GM18505 (cell line): ENCODE measurements around the gene IGFLR1.

ENCODE experiments used
- ATAC-seq: cut with Tn5 transposase; IDR thresholded peaks from one replicate; pipeline ENCODE4 v1.9.1; 2021; ENCODE audit not compliant: unreplicated experiment
- POLR2A ChIP-seq: IDR thresholded peaks from 4 replicates; pipeline ENCODE4 v1.6.1; 2011; ENCODE audit warnings: borderline replicate concordance; ENCODE audit not compliant: insufficient read depth, insufficient read length; ENCODE audit errors: extremely low read depth

IGFLR1 gene

DNA sequence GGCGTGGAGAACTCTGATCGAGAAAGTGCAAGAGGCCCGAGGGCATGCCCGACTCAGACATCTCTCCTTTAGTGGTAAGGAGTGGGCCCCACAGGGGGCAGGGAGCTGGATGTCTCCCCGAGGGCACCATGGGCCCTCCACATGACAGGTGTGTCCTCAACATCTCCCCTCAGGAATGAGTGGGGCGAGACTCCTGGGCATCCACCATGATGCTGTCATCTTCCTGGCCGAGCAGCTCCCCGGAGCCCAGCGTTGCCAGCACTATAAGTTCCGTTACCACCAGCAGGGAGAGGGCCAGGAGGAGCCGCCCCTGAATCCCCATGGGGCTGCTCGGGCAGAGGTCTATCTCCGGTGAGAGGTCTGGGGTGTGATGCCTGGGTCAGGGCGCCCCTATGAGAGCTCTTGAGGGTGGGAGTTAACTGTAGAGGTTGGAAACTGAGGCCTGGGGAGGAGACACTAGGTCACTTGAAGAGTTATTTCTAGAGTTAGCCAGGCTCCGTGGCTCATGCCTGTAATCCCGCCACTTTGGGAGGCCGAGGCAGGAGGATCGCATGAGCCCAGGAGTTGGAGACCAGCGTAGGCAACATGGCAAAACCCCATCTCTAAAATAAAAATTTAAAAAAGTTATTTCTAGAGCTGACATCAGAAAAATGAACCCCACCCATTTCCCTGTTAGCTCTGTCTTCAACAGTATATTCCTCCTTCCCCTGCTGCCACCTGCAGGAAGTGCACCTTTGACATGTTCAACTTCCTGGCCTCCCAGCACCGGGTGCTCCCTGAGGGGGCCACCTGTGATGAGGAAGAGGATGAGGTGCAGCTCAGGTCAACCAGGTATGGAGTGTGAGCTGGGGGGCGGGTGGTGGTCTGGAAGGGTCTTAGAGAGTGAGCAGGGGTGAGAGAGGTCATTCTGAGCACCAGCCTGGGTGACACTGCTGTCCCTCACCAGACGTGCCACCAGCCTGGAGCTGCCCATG, 5.1 kb downstream of the IGFLR1 start:
- ATAC-seq: no peak
- TF ChIP-seq POLR2A: peak; percentile 12

DNA sequence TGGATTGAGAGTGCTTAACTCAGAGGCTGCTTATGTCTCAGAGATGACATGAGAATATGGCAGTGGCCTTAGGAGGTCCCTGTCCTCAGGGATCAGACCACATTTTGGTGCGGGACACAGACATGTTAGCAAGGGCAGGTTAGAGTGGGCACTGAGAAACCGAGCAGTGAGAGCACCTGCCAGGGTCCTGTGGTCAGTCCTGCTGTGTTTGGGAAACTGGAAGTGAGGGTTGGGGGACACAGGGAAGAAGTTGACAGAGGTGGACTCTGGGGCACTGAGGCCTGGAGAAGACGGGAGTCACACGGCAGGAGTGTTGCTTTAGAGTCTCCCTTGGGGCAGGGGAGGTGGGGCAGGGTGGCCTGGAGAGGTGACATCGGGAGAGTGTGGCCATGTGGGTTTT, 7.4 kb downstream of the IGFLR1 start:
- ATAC-seq: no peak
- no peak for TF ChIP-seq POLR2A

DNA sequence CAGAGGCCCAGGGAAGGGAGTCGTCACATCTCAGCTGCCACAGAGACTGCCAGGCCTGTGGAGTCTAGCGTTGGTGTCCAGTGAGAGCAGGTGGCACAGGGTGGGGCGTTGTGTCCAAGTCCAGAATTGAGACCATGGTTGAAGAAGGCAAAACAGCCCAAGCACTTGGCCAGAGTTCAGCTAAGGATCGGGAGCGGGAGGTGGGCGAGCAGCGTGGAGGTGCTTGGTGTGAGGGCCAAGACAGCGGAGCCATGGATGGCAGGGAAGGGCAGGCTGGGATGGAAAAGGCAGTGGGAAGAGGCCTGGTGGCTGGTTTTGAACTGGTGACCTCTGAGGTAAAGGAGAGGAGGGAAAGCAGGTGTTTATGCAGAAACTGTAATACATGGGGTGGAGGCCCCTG, 8.0 kb downstream of the IGFLR1 start:
- no peak for TF ChIP-seq POLR2A
- ATAC-seq: no peak

DNA sequence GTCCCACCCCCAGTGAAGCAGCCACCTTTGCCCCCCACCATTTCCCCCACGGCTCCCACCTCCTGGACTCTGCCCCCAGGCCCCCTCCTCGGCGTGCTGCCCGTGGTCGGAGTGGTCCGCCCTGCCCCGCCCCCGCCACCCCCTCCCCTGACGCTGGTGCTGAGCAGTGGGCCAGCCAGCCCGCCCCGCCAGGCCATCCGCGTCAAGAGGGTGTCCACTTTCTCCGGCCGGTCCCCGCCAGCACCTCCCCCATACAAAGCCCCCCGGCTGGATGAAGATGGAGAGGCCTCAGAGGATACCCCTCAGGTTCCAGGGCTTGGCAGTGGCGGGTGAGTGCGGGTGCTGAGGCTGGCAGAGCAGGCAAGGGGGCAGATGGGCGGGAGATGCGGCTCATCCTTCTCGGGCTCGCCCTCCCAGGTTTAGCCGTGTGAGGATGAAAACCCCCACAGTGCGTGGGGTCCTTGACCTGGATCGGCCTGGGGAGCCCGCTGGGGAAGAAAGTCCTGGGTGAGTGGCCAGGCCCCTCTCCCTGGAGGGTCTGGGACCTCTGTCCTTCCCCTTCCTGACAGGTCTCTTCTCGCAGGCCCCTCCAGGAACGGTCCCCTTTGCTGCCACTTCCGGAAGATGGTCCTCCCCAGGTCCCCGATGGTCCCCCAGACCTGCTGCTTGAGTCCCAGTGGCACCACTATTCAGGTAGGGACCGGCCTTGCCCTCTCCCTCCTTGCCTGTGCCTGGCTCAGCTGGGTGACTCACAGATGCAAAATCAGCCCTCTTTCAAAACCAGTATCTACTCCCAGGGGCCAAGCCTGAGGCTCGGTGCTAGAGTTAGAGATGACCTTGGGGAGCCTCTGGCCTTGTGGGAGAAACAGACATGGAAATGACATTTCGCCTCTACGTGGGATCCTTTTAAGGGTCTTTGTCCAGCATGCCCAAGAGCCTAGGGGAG, 8.8 kb downstream of the IGFLR1 start:
- no peak for ATAC-seq
- TF ChIP-seq POLR2A: no peak

GRCh38 chr19:35732540-35733179, 9.6 kb downstream of the IGFLR1 start:
- no peak for TF ChIP-seq POLR2A
- no peak for ATAC-seq

- no peak for ATAC-seq
- no peak for TF ChIP-seq POLR2A
Measured at GRCh38 chr19:35731779-35732405, 10.4 kb downstream of the IGFLR1 start.

- no peak for ATAC-seq
- TF ChIP-seq POLR2A: no peak
Measured at GRCh38 chr19:35731353-35731752, 10.9 kb downstream of the IGFLR1 start.

- TF ChIP-seq POLR2A: no peak
Measured at GRCh38 chr19:35730326-35730725, 11.9 kb downstream of the IGFLR1 start.

GRCh38 chr19:35729763-35730162, 12.5 kb downstream of the IGFLR1 start:
- ATAC-seq: no peak
- no peak for TF ChIP-seq POLR2A

More at GRCh38 chr19:35730326-35730725, 11.9 kb downstream of the IGFLR1 start:
- ATAC-seq: no peak

- TF ChIP-seq POLR2A: no peak
- ATAC-seq: no peak
Measured at GRCh38 chr19:35729021-35729420, 13.2 kb downstream of the IGFLR1 start.

DNA sequence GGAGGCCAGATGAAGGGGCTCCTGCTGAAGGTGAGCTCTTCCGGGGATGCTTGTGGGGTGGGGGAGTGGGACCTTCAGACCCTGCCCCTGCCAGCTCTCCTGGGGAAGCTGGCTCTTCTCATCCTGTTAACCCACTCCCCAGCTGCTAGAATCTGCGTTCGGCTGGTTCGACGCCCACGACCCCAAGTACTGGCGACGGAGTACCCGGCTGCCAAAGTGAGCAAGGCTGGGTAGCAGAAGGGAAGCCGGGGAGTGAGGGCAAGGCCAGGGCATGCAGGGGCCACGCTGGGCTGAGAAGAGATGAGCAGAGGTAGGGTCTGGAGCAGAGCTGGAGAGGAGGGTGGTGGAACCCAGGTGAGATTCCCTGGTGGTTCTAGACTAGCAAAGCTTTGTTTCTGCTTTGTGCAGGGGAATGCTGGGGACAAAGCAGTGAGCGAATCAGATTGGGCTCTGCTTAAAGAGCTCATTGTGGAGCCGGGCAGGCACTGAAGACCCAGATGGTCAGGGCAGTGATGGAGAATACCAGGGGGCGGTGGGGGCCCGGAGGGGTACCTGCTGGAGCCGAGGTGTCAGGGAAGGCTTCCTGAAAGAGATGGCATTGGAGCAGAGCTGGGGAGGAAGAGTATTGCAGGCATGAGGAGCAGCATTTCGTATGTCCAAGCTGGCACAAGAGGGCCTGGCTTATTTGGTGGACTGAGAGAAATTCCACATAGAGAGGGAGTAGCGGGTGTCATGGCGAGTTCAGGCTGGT, 14.1 kb downstream of the IGFLR1 start:
- TF ChIP-seq POLR2A: no peak
- no peak for ATAC-seq
